Epithelial cell of alveolus of lung (primary cell): Measurements from ENCODE around the gene ETV6. TPM values are rescaled to one million over a fixed set of nuclear protein-coding genes. Genes with fewer than 3 reads are reported as not detected.

Experiments used
- total RNA-seq: library from RNA; depleted of rRNA; stranded (reverse); fragments of >200 nt; gene quantifications from 2 replicates; pipeline ENCODE4 v1.2.1, GENCODE V29; 2015

ETV6 gene
- 8.4 and 8.8 TPM in 2 replicates for total RNA-seq

GRCh38 chr12:11649413-11650285 is at the start of gene ETV6:
TSS of gene ETV6 (plus strand) at chr12:11649674. CDS start at chr12:11650128, 454 bp downstream.

